HEK293 (cell line): ENCODE results near the gene CREBL2.

Experiments used
- BCL11A ChIP-seq: fragments of 450-650 bp; formaldehyde crosslinking; IDR thresholded peaks from 2 replicates; pipeline ENCODE4 v1.5.1; 2016; ENCODE audit warnings: low read depth, missing biosample characterization, missing genetic modification characterization
- BCL11B ChIP-seq: fragments of 450-650 bp; formaldehyde crosslinking; IDR thresholded peaks from 2 replicates; pipeline ENCODE4 v1.5.1; 2016; ENCODE audit warnings: low read depth, missing biosample characterization, missing genetic modification characterization
- CTCF ChIP-seq: fragments of 450-650 bp; formaldehyde crosslinking; IDR thresholded peaks from 2 replicates; pipeline ENCODE4 v1.5.1; 2016; ENCODE audit warnings: missing biosample characterization, missing genetic modification characterization
- YY1 ChIP-seq: fragments of 450-650 bp; formaldehyde crosslinking; IDR thresholded peaks from 2 replicates; pipeline ENCODE4 v1.5.1; 2018; ENCODE audit warnings: missing biosample characterization, missing genetic modification characterization
- ZNF274 ChIP-seq, 2 experiments: fragments of 200-500 bp in 1 of 2; fragments of 450-650 bp in 1 of 2; sonication (Bioruptor generic) in 1 of 2; formaldehyde crosslinking in 1 of 2; IDR thresholded peaks; 2 replicates each; pipeline versions ENCODE4 v1.5.1 to v1.6.1; 2014 to 2016; ENCODE audit warnings: borderline replicate concordance in 1 of 2, inconsistent platforms in 1 of 2, low read length in 1 of 2, missing biosample characterization in 1 of 2, missing genetic modification characterization in 1 of 2
- ZNF518A ChIP-seq: fragments of 450-650 bp; formaldehyde crosslinking; conservative IDR thresholded peaks from 2 replicates; pipeline ENCODE4 v1.5.1; 2016; ENCODE audit warnings: low read depth, missing biosample characterization, missing genetic modification characterization

GRCh38 chr12:12577786-12578185 is 33.9 kb upstream of the CREBL2 start:
- TF ChIP-seq CTCF (tag by site-specific recombination) = no peak
- TF ChIP-seq BCL11A (tag by site-specific recombination) = no peak
- no peak for TF ChIP-seq BCL11B (tag by site-specific recombination)
- TF ChIP-seq ZNF274 (IDR thresholded peaks at IDR 0.05; ENCODE audit: low read length) = no peak
- no peak for TF ChIP-seq ZNF274 (tag by site-specific recombination; IDR thresholded peaks at IDR 0.05; ENCODE audit: borderline replicate concordance)
- TF ChIP-seq YY1 = no peak
- TF ChIP-seq ZNF518A (tag by site-specific recombination) = no peak
